K562 (cell line): ENCODE results near the gene VPS13D. TPM values are rescaled to one million over a fixed set of nuclear protein-coding genes. Genes with fewer than 3 reads are reported as not detected.

ENCODE experiments used
- ATAC-seq: fragments of 200-7000 bp; cut with Tn5 transposase; 3 replicates; pipeline ENCODE4 v1.9.1; 2020; ENCODE audit warnings: moderate library complexity
- BruUV-seq: library from RNA; stranded (reverse); fragments of 400-500 nt; replicated peaks from 2 replicates; lab custom pipeline; 2021; lab: Mats Ljungman, UMichigan
- CTCF ChIA-PET: fragments of 300-600 bp; formaldehyde crosslinking; extraction: SDS; loops from one replicate; lab custom pipeline; 2021; ENCODE audit warnings: low intra/inter-chr PET ratio; lab: Yijun Ruan, JAX
- POLR2A ChIA-PET: fragments of 300-600, 350-650 bp; sonication (Branson Sonifier 250); formaldehyde crosslinking; extraction: SDS; loops from one replicate; lab custom pipeline; 2021; ENCODE audit warnings: antibody characterized with exemption, inconsistent platforms; lab: Yijun Ruan, JAX
- DNase-seq, 4 experiments: peaks; one replicate each; pipeline versions ENCODE4 v3.0.0 to v3.0.0-alpha.2; 2011 to 2018; ENCODE audit warnings: low spot score in 3 of 4, mixed read lengths in 3 of 4; ENCODE audit errors: extremely low read depth in 1 of 4
- FAIRE-seq: peaks from 2 replicates; lab custom pipeline; 2011; peaks lifted over from hg19 to GRCh38; lab: Jason Lieb, UNC
- H2AFZ ChIP-seq: 2 replicates; pipeline ENCODE4 v1.6.0; 2011; ENCODE audit warnings: low read depth, low read length, control low read depth, inconsistent platforms
- H3K27ac ChIP-seq: fragments of 200-600 bp; 3 replicates; pipeline ENCODE4 v1.8.0; 2011; ENCODE audit warnings: low read depth, mild to moderate bottlenecking, control low read depth, inconsistent platforms, low read length, moderate library complexity, mixed read lengths; ENCODE audit errors: extremely low read depth
- H3K27me3 ChIP-seq, 2 experiments: fragments of 300-600 bp in 1 of 2; 2 replicates in 1 of 2; 3 replicates in 1 of 2; pipeline versions ENCODE4 v1.6.0 to v1.8.0; 2011; ENCODE audit warnings: inconsistent platforms in 2 of 2, low read length in 2 of 2, mild to moderate bottlenecking in 1 of 2, mixed read lengths in 1 of 2, moderate library complexity in 1 of 2; ENCODE audit not compliant: control insufficient read depth in 2 of 2, insufficient read depth in 2 of 2
- H3K36me3 ChIP-seq: fragments of 300-600 bp; 3 replicates; pipeline ENCODE4 v1.8.0; 2011; ENCODE audit warnings: mild to moderate bottlenecking, low read length, inconsistent platforms; ENCODE audit not compliant: control insufficient read depth, insufficient read depth
- H3K4me1 ChIP-seq, 2 experiments: fragments of 200-600 bp in 1 of 2; replicated peaks in 1 of 2; 2 replicates in 1 of 2; 3 replicates in 1 of 2; pipeline versions ENCODE4 v1.5.1 to v1.8.0; 2011; ENCODE audit warnings: inconsistent platforms in 2 of 2, low read length in 2 of 2, mild to moderate bottlenecking in 1 of 2, mixed read lengths in 1 of 2, moderate library complexity in 1 of 2; ENCODE audit not compliant: control insufficient read depth in 2 of 2, insufficient read depth in 2 of 2
- H3K4me2 ChIP-seq: 2 replicates; pipeline ENCODE4 v1.6.1; 2011; ENCODE audit warnings: low read length, control low read depth, inconsistent platforms, mixed read lengths; ENCODE audit not compliant: insufficient read depth
- H3K4me3 ChIP-seq: fragments of 200-600 bp; sonication (generic), shearing (Covaris generic); 2 replicates; pipeline ENCODE4 v1.5.1; 2016; ENCODE audit warnings: control low read depth, inconsistent platforms
- H3K79me2 ChIP-seq: fragments of 200-600 bp; 3 replicates; pipeline ENCODE4 v1.8.0; 2011; ENCODE audit warnings: low read length, inconsistent platforms; ENCODE audit not compliant: control insufficient read depth, insufficient read depth
- H3K9ac ChIP-seq, 2 experiments: 2 replicates each; pipeline versions ENCODE4 v1.6.0 to v1.6.1; 2011; ENCODE audit warnings: low read depth in 2 of 2, low read length in 2 of 2, control low read depth in 1 of 2, inconsistent platforms in 1 of 2, mild to moderate bottlenecking in 1 of 2, mixed read lengths in 1 of 2; ENCODE audit not compliant: insufficient read depth in 1 of 2
- H3K9me1 ChIP-seq: one replicate; pipeline ENCODE4 v1.6.0; 2011; ENCODE audit warnings: inconsistent platforms, mild to moderate bottlenecking, low read length, moderate library complexity; ENCODE audit not compliant: control insufficient read depth, insufficient read depth
- H3K9me3 ChIP-seq: replicated peaks from 2 replicates; pipeline ENCODE4 v1.5.1; 2011; ENCODE audit warnings: low read depth, low read length, inconsistent platforms; ENCODE audit not compliant: control insufficient read depth, insufficient read depth
- H4K20me1 ChIP-seq: replicated peaks from 2 replicates; pipeline ENCODE4 v1.6.1; 2011; ENCODE audit warnings: low read length, inconsistent platforms, mixed read lengths; ENCODE audit not compliant: control insufficient read depth, insufficient read depth
- BRCA1 ChIP-seq, 2 experiments: fragments of 450-650 bp in 1 of 2; sonication (generic) in 1 of 2; formaldehyde crosslinking in 1 of 2; IDR thresholded peaks; 2 replicates each; pipeline versions ENCODE4 v1.5.0 to v1.6.1; 2017 to 2020; ENCODE audit warnings: mild to moderate bottlenecking in 1 of 2, missing genetic modification reagents in 1 of 2
- ELK1 ChIP-seq: sonication (generic); formaldehyde crosslinking; IDR thresholded peaks from 2 replicates; pipeline ENCODE4 v1.8.1; 2022; ENCODE audit warnings: missing genetic modification reagents
- HDAC1 ChIP-seq, 2 experiments: fragments of 450-650 bp; IDR thresholded peaks; 2 replicates each; pipeline ENCODE4 v1.6.1; 2016 to 2017; ENCODE audit warnings: inconsistent platforms in 1 of 2, mild to moderate bottlenecking in 1 of 2, moderate library complexity in 1 of 2
- HNRNPUL1 ChIP-seq: fragments of 200-400 bp; formaldehyde crosslinking; IDR thresholded peaks from 2 replicates; pipeline ENCODE4 v1.6.1; 2017; ENCODE audit warnings: low read length
- RFX5 ChIP-seq: IDR thresholded peaks from 2 replicates; pipeline ENCODE4 v1.6.1; 2011; ENCODE audit warnings: low read depth, mild to moderate bottlenecking, improper control_type of control experiment, low read length
- ZSCAN29 ChIP-seq: fragments of 450-650 bp; IDR thresholded peaks from 2 replicates; pipeline ENCODE4 v1.6.1; 2017
- WGBS: fragments of 100-300 bp; shearing (Covaris generic); methylation state at CpG from one replicate; pipeline ENCODE4 v1.1.6; 2016; ENCODE audit warnings: low coverage, mixed read lengths; ENCODE audit not compliant: insufficient coverage; ENCODE audit errors: missing lambda C conversion rate; 5-methylcytosine and 5-hydroxymethylcytosine counted together
- in situ Hi-C: fragments of 300-500 bp; cut with MboI; formaldehyde crosslinking; loops from 4 replicates; pipeline ENCODE4 v1.15.0; 2018; ENCODE audit warnings: inconsistent platforms, mixed read lengths
- intact Hi-C: fragments of 100-400 bp; cut with micrococcal nuclease; formaldehyde crosslinking; loops from 2 replicates; pipeline ENCODE4 v1.14.2; 2022
- polyA plus RNA-seq, 8 experiments: library from polyadenylated mRNA; depleted of rRNA in 4 of 8; stranded (reverse) in 5 of 8; unstranded in 3 of 8; fragments of >200 nt; fragmentation: Nextera tagmentation in 2 of 8; fragmentation: Illumina TruSeq in 1 of 8; extraction: Ambion mirVana in 2 of 8; extraction: Trizol in 1 of 8; gene quantifications; 2 replicates each; pipeline versions ENCODE4 v1.2.1 to v1.2.3, GENCODE V29; 2011 to 2014; ENCODE audit warnings: inconsistent platforms in 1 of 8, missing spikeins in 1 of 8
- total RNA-seq, 7 experiments: library from RNA; depleted of rRNA in 6 of 7; stranded (reverse); fragments of >200 nt in 6 of 7; fragmentation: Illumina TruSeq in 2 of 7; extraction: Trizol in 2 of 7; gene quantifications; 2 replicates each; pipeline versions ENCODE4 v1.2.1 to v1.2.3, GENCODE V29; 2011 to 2021; ENCODE audit warnings: low replicate concordance in 1 of 7
- TF ChIP-seq, protein P1 (sequence below): sonication (generic); formaldehyde crosslinking; IDR thresholded peaks from 2 replicates; pipeline ENCODE4 v1.8.1; 2022; ENCODE audit warnings: missing genetic modification reagents
- TF ChIP-seq, protein P2 (sequence below): sonication (generic); formaldehyde crosslinking; IDR thresholded peaks from 2 replicates; pipeline ENCODE4 v1.8.0; 2023; ENCODE audit warnings: missing genetic modification reagents, mild to moderate bottlenecking, borderline replicate concordance

The VPS13D gene
- total and polyA plus RNA-seq, 9 of the 15 experiments (the other 6 are each of a cell fraction or from before 2014, with no cell fraction given), result 6.1 to 51.5 (median 38.5) TPM

DNA sequence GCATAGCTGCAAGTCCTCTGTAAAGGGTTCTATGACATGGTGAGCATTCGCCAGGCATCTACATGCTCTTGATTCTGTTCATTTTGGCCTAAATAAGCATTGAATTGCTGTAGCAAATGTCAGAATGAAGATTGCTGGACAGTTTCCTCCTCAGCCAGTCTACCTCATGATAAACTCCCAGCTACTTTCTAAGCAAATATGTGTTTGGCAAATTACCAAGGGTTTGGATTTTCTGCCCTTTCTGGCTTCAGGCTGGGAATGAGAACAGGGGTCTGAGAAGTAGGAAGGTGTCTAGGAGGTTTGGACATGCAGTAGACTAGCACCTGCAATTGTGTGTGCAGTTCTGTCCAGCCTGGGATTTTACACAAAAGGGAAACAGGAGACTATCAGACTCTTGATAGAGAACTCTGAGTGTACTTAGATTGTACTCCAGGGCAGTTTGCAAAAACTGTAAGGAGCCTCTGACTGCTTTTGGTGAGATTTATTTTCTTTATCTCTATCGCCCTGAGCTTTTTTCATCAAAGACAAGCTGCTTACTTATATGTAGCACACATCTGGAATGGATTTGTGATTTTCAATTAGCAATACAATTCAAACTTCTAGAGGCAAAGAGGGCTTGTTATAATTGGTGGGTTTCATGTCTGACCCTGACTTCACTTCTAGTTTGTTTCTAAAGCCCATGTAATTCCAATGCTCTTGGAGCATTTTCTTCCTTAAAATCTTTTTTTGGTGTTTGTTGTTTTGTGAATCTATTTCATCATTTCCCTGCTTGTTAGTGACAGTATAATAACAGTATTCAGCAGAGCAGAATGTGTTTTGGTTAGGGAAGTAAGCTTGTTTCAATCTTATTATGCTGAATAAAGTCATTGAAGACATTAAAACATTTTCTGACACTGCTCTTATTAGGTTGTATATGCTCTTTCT lies 150.8 kb downstream of the VPS13D start:
- peaks cover 73% of the 10 kb centered on the region for H3K36me3 ChIP-seq
- intact Hi-C loops, result no loop called here
- WGBS, result 95% methylated on average over 2 of the region's 2 CpGs
- no peaks in the 10 kb centered on the region for H3K27me3 ChIP-seq
- peaks cover 0 to 4% of the 10 kb centered on the region in 2 experiments; a peak in 1 of 5 replicates for H3K4me1 ChIP-seq
- DNase-seq, result no peak
- in situ Hi-C loops, result no loop called here
- H3K9ac ChIP-seq, result no peak overlapping the region
- no peak overlapping the region for H3K27ac ChIP-seq
- POLR2A ChIA-PET, result no interaction called here
- no TSS peak for BruUV-seq
- H3K79me2 ChIP-seq, result no peaks in the 10 kb centered on the region
- no peak overlapping the region for H2AFZ ChIP-seq
- ATAC-seq, result no peak
- CTCF ChIA-PET, result no interaction called here
- FAIRE-seq, result no peak
- H3K4me2 ChIP-seq, result no peak overlapping the region
- no peak overlapping the region for H3K4me3 ChIP-seq
- no peaks in the 10 kb centered on the region for H4K20me1 ChIP-seq
- H3K9me3 ChIP-seq, result no peaks in the 10 kb centered on the region
- H3K9me1 ChIP-seq, result no peaks in the 10 kb centered on the region
- no peak for TF ChIP-seq HDAC1 (IDR thresholded peaks at IDR 0.05)
- TF ChIP-seq, protein P1, sequence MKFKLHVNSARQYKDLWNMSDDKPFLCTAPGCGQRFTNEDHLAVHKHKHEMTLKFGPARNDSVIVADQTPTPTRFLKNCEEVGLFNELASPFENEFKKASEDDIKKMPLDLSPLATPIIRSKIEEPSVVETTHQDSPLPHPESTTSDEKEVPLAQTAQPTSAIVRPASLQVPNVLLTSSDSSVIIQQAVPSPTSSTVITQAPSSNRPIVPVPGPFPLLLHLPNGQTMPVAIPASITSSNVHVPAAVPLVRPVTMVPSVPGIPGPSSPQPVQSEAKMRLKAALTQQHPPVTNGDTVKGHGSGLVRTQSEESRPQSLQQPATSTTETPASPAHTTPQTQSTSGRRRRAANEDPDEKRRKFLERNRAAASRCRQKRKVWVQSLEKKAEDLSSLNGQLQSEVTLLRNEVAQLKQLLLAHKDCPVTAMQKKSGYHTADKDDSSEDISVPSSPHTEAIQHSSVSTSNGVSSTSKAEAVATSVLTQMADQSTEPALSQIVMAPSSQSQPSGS (CRISPR knock-in tag), result no peak
- TF ChIP-seq RFX5, result no peak
- TF ChIP-seq, protein P2, sequence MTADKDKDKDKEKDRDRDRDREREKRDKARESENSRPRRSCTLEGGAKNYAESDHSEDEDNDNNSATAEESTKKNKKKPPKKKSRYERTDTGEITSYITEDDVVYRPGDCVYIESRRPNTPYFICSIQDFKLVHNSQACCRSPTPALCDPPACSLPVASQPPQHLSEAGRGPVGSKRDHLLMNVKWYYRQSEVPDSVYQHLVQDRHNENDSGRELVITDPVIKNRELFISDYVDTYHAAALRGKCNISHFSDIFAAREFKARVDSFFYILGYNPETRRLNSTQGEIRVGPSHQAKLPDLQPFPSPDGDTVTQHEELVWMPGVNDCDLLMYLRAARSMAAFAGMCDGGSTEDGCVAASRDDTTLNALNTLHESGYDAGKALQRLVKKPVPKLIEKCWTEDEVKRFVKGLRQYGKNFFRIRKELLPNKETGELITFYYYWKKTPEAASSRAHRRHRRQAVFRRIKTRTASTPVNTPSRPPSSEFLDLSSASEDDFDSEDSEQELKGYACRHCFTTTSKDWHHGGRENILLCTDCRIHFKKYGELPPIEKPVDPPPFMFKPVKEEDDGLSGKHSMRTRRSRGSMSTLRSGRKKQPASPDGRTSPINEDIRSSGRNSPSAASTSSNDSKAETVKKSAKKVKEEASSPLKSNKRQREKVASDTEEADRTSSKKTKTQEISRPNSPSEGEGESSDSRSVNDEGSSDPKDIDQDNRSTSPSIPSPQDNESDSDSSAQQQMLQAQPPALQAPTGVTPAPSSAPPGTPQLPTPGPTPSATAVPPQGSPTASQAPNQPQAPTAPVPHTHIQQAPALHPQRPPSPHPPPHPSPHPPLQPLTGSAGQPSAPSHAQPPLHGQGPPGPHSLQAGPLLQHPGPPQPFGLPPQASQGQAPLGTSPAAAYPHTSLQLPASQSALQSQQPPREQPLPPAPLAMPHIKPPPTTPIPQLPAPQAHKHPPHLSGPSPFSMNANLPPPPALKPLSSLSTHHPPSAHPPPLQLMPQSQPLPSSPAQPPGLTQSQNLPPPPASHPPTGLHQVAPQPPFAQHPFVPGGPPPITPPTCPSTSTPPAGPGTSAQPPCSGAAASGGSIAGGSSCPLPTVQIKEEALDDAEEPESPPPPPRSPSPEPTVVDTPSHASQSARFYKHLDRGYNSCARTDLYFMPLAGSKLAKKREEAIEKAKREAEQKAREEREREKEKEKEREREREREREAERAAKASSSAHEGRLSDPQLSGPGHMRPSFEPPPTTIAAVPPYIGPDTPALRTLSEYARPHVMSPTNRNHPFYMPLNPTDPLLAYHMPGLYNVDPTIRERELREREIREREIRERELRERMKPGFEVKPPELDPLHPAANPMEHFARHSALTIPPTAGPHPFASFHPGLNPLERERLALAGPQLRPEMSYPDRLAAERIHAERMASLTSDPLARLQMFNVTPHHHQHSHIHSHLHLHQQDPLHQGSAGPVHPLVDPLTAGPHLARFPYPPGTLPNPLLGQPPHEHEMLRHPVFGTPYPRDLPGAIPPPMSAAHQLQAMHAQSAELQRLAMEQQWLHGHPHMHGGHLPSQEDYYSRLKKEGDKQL (CRISPR knock-in tag), result no peak
- no peak for TF ChIP-seq BRCA1 (IDR thresholded peaks at IDR 0.05)
- TF ChIP-seq BRCA1 (CRISPR knock-in tag; IDR thresholded peaks at IDR 0.05), result no peak
- no peak for TF ChIP-seq ELK1 (CRISPR knock-in tag)
- TF ChIP-seq ZSCAN29, result no peak
- no peak for TF ChIP-seq HNRNPUL1
